Measurements from ENCODE around the gene SMARCA1. TPM values are rescaled to one million over a fixed set of nuclear protein-coding genes. Genes with fewer than 3 reads are reported as not detected.
A peak's percentile ranks its signal among the peaks of the same experiment; 100 is the strongest.

Gene SMARCA1
- total RNA-seq, 2 experiments from 2014 or later = not detected

GRCh38 chrX:129480889-129481288 lies 42.4 kb downstream of the SMARCA1 start:
- Mint-ChIP-seq H3K27ac (no peak overlapping the region), H3K4me1 (no peaks in the 10 kb centered on the region), H3K4me3 (no peak overlapping the region), H3K27me3 (no peaks in the 10 kb centered on the region), H3K9me3 (no peaks in the 10 kb centered on the region), H3K36me3 (ENCODE audit: low read depth) (no peaks in the 10 kb centered on the region)
- POLR2A ChIA-PET = no interaction called here
- no peak for DNase-seq
- CTCF ChIA-PET = no interaction called here

- H3K4me3 Mint-ChIP-seq = no peak overlapping the region
- H3K27me3 Mint-ChIP-seq = no peaks in the 10 kb centered on the region
- no peaks in the 10 kb centered on the region for H3K36me3 Mint-ChIP-seq (ENCODE audit: low read depth)
- no peak overlapping the region for H3K27ac Mint-ChIP-seq
- ChIA-PET CTCF (no interaction called here), POLR2A (no interaction called here)
- no peaks in the 10 kb centered on the region for H3K9me3 Mint-ChIP-seq
- DNase-seq = no peak
- H3K4me1 Mint-ChIP-seq = no peaks in the 10 kb centered on the region
Measured at GRCh38 chrX:129478516-129478915, 44.8 kb downstream of the SMARCA1 start.

GRCh38 chrX:129472116-129472515 lies 51.2 kb downstream of the SMARCA1 start:
- Mint-ChIP-seq H3K4me1 (no peaks in the 10 kb centered on the region), H3K27me3 (no peaks in the 10 kb centered on the region), H3K36me3 (ENCODE audit: low read depth) (no peaks in the 10 kb centered on the region), H3K9me3 (no peaks in the 10 kb centered on the region), H3K4me3 (no peak overlapping the region), H3K27ac (no peak overlapping the region)
- ChIA-PET CTCF (no interaction called here), POLR2A (no interaction called here)
- no peak for DNase-seq

GRCh38 chrX:129462707-129463106 lies 60.6 kb downstream of the SMARCA1 start:
- no peak overlapping the region for H3K27ac Mint-ChIP-seq
- CTCF ChIA-PET = no interaction called here
- POLR2A ChIA-PET = no interaction called here

GRCh38 chrX:129461801-129462456 lies 61.4 kb downstream of the SMARCA1 start:
- no peak overlapping the region for H3K4me3 Mint-ChIP-seq

More at GRCh38 chrX:129462707-129463106, 60.6 kb downstream of the SMARCA1 start:
- no peak for DNase-seq
- Mint-ChIP-seq H3K4me1 (no peaks in the 10 kb centered on the region), H3K9me3 (no peaks in the 10 kb centered on the region), H3K27me3 (no peaks in the 10 kb centered on the region), H3K4me3 (no peak overlapping the region), H3K36me3 (ENCODE audit: low read depth) (no peaks in the 10 kb centered on the region)

GRCh38 chrX:129452523-129452922 lies 70.8 kb downstream of the SMARCA1 start:
- Mint-ChIP-seq H3K27ac (no peak overlapping the region), H3K27me3 (no peaks in the 10 kb centered on the region), H3K9me3 (no peaks in the 10 kb centered on the region), H3K36me3 (ENCODE audit: low read depth) (no peaks in the 10 kb centered on the region), H3K4me3 (no peak overlapping the region), H3K4me1 (no peaks in the 10 kb centered on the region)
- ChIA-PET CTCF (no interaction called here), POLR2A (no interaction called here)
- DNase-seq = no peak

More at GRCh38 chrX:129461801-129462456, 61.4 kb downstream of the SMARCA1 start:
- Mint-ChIP-seq H3K27ac (no peak overlapping the region), H3K9me3 (no peaks in the 10 kb centered on the region), H3K36me3 (ENCODE audit: low read depth) (no peaks in the 10 kb centered on the region), H3K4me1 (no peaks in the 10 kb centered on the region), H3K27me3 (no peaks in the 10 kb centered on the region)
- CTCF ChIA-PET = no interaction called here
- DNase-seq = no peak
- POLR2A ChIA-PET = no interaction called here

GRCh38 chrX:129450123-129450522 lies 73.2 kb downstream of the SMARCA1 start:
- Mint-ChIP-seq H3K27me3 (no peaks in the 10 kb centered on the region), H3K9me3 (no peaks in the 10 kb centered on the region), H3K36me3 (ENCODE audit: low read depth) (no peaks in the 10 kb centered on the region), H3K4me3 (no peak overlapping the region), H3K4me1 (no peaks in the 10 kb centered on the region), H3K27ac (no peak overlapping the region)
- no peak for DNase-seq
- CTCF ChIA-PET = no interaction called here
- POLR2A ChIA-PET = no interaction called here

GRCh38 chrX:129449148-129449547 lies 74.1 kb downstream of the SMARCA1 start:
- H3K36me3 Mint-ChIP-seq (ENCODE audit: low read depth) = no peaks in the 10 kb centered on the region
- H3K27ac Mint-ChIP-seq = no peak overlapping the region
- DNase-seq = no peak
- CTCF ChIA-PET = no interaction called here
- H3K9me3 Mint-ChIP-seq = no peaks in the 10 kb centered on the region
- POLR2A ChIA-PET = no interaction called here
- no peak overlapping the region for H3K4me3 Mint-ChIP-seq
- H3K27me3 Mint-ChIP-seq = no peaks in the 10 kb centered on the region
- no peaks in the 10 kb centered on the region for H3K4me1 Mint-ChIP-seq

- H3K27ac Mint-ChIP-seq = no peak overlapping the region
Measured at GRCh38 chrX:129445436-129445835, 77.9 kb downstream of the SMARCA1 start.

GRCh38 chrX:129433945-129434344 lies 89.3 kb downstream of the SMARCA1 start:
- Mint-ChIP-seq H3K9me3 (no peaks in the 10 kb centered on the region), H3K27me3 (no peaks in the 10 kb centered on the region), H3K36me3 (ENCODE audit: low read depth) (no peaks in the 10 kb centered on the region), H3K4me3 (no peak overlapping the region), H3K27ac (no peak overlapping the region), H3K4me1 (no peaks in the 10 kb centered on the region)
- no peak for DNase-seq
- ChIA-PET CTCF (no interaction called here), POLR2A (no interaction called here)

More at GRCh38 chrX:129445436-129445835, 77.9 kb downstream of the SMARCA1 start:
- Mint-ChIP-seq H3K27me3 (no peaks in the 10 kb centered on the region), H3K36me3 (ENCODE audit: low read depth) (no peaks in the 10 kb centered on the region), H3K4me1 (no peaks in the 10 kb centered on the region), H3K9me3 (no peaks in the 10 kb centered on the region), H3K4me3 (no peak overlapping the region)
- no peak for DNase-seq
- POLR2A ChIA-PET = no interaction called here
- CTCF ChIA-PET = no interaction called here

GRCh38 chrX:129433461-129433860 lies 89.8 kb downstream of the SMARCA1 start:
- POLR2A ChIA-PET = no interaction called here
- Mint-ChIP-seq H3K27me3 (no peaks in the 10 kb centered on the region), H3K9me3 (no peaks in the 10 kb centered on the region), H3K36me3 (ENCODE audit: low read depth) (no peaks in the 10 kb centered on the region), H3K27ac (no peak overlapping the region), H3K4me3 (no peak overlapping the region), H3K4me1 (no peaks in the 10 kb centered on the region)
- CTCF ChIA-PET = no interaction called here
- no peak for DNase-seq

- POLR2A ChIA-PET = no interaction called here
- DNase-seq = no peak
- no peak overlapping the region for H3K4me3 Mint-ChIP-seq
Measured at GRCh38 chrX:129427267-129427666, 96.0 kb downstream of the SMARCA1 start.

GRCh38 chrX:129423191-129423590 lies 100.1 kb downstream of the SMARCA1 start:
- ChIA-PET CTCF (no interaction called here), POLR2A (no interaction called here)
- Mint-ChIP-seq H3K4me3 (no peak overlapping the region), H3K36me3 (ENCODE audit: low read depth) (no peaks in the 10 kb centered on the region), H3K4me1 (peaks cover 2% of the 10 kb centered on the region), H3K27ac (no peak overlapping the region), H3K9me3 (peaks cover 8% of the 10 kb centered on the region), H3K27me3 (no peaks in the 10 kb centered on the region)
- DNase-seq = no peak

More at GRCh38 chrX:129427267-129427666, 96.0 kb downstream of the SMARCA1 start:
- peaks cover 8% of the 10 kb centered on the region for H3K9me3 Mint-ChIP-seq
- no peaks in the 10 kb centered on the region for H3K27me3 Mint-ChIP-seq
- H3K36me3 Mint-ChIP-seq (ENCODE audit: low read depth) = no peaks in the 10 kb centered on the region
- peak overlapping the region; percentile 13 for H3K27ac Mint-ChIP-seq
- H3K4me1 Mint-ChIP-seq = peaks cover 2% of the 10 kb centered on the region
- CTCF ChIA-PET = no interaction called here

GRCh38 chrX:129404670-129405008 lies 118.7 kb downstream of the SMARCA1 start:
- Mint-ChIP-seq H3K36me3 (ENCODE audit: low read depth) (no peaks in the 10 kb centered on the region), H3K9me3 (no peaks in the 10 kb centered on the region), H3K27me3 (no peaks in the 10 kb centered on the region), H3K4me1 (no peaks in the 10 kb centered on the region), H3K4me3 (no peak overlapping the region), H3K27ac (no peak overlapping the region)
- ChIA-PET POLR2A (no interaction called here), CTCF (no interaction called here)
- DNase-seq = no peak
